Measurements from ENCODE around the gene ZNF559.
"Not testable (repeated sequence)": the region's sequence is repeated elsewhere in the genome, so short reads cannot be mapped to it uniquely, and the experiment has no call there.

Gene ZNF559

DNA sequence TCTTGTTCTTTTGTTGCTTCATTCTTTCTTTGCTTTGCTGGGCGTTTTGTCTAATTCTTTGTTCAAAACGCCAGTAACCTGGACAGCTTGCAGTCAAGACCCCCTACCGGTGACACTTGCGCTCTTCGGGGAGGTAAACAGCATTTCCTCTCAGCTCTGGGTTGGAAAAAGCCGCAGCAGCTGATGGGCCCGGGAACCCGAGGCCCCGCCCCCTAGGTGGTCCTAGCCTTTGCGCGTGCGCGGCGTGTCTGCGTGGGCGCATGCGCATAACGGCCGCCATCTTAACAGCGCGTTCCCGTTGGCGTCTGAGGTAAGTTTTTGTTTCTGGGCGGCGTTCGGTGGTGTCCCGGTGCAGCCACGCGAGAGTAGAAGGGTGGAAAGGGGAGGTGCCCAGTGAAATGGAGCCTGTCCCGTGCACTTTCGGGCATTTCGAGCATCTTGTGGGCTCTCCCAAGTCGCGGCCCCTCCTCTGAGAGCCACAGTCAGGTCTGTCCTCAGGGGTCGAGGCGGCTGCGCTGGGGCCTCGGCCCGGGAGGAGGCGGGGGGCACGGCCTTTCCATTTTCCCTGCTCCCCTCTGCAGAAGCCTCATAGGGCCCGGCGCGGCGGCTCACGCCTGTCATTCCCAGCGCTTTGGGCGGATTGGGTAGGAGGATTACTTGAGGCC is at the start of gene ZNF559:
Gene ZNF559, plus strand, starts transcription at position 261 of the 665 bp plus-strand sequence. CDS start 14,371 bp downstream, outside the sequence.
- peak; percentile 94 for DNase-seq

DNA sequence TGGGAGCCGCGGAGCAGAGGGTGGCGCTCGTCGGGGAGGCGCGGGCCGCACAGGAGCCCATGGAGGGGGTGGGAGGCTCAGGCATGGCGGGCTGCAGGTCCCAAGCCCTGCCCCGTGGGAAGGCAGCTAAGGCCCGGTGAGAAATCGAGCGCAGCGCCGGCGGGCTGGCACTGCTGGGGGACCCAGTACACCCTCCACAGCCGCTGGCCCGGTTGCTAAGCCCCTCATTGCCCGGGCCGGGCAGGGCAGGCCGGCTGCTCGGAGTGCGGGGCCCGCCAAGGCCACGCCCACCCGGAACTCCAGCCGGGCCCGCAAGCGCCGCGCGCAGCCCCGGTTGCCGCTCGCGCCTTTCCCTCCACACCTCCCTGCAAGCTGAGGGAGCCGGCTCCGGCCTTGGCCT is 40.5 kb upstream of the ZNF559 start:
- not testable (repeated sequence) for DNase-seq

DNA sequence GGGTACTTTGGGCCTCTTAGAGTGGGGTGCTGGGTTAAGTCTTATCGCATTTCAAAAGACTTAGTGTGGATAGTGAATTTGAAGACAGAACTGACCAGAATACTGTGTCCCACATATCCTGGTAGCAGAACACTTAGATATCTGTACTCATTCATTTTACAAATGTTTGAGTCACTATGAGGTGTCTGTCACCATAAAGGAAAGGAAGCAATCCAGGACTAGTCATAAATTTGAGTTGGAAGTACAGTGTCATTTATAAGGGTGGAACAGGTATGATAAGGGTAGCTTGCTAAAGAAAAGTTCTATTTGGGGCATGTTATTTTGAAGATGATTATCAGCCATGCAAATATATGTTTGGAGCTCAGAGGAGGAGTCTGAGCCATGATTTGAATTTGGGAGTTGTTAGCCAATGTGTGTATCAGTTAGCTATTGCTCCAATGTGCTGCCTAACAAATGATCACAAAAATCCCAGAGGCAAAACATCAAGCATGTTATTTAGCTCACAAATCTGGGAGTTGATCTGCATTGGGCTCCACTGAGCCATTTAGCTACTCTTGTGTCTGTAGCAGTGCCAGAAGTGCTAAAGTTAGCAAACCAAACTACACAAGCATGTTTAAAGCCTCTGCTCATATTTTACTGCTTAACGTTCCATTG is 34.6 kb upstream of the ZNF559 start:
- no peak for DNase-seq

DNA sequence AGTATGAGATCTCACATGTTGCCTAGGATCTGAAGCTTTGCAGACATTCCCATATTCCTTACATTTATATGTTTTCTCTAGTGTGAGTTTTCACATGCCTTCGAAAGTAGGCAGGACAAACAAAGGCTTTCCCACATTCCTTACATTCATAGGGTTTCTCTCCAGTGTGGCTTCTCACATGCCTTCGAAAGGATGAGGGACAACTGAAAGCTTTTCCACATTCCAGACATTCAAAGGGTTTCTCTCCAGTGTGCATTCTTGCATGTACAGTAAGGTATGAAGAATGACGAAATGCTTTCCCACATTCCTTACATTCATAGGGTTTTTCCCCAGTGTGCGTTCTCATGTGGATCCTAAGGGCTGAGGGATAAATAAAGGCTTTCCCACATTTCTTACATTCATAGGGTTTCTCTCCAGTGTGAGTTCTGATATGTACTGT is 28.5 kb upstream of the ZNF559 start:
- no peak for DNase-seq

DNA sequence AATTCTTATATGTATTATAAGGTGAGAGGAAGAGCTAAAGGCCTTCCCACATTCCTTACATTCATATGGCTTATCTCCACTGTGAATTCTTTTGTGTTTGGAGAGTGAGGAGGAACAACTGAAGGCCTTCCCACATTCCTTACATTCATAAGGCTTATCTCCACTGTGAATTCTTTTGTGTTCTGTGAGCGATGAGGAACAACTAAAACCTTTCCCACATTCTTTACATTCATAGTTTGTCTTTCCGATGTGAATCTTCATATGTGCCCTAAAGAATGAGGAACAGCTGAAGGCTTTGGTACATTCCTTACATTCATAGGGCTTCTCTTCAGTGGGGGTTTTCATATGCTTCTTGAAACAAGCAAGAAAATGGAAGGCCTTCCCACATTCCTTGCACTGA is 27.6 kb upstream of the ZNF559 start:
- no peak for DNase-seq

DNA sequence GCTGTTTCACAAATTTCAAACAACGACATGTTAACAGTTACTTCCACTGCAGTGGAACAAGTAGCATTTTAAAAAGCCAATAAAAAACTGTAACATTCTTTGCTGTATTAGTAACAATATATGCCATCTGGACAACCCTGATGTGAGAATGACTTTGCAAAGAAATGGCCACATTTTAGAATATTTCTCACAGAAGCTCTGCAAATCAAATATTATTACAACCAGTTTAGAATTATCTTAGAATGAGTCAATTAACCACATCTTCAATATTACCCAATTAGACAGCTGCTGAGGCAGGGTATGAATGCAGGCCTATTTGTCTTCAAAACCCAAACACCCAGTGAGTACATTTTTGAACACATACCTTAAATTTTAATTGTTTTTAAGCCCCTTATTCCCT is 17.5 kb upstream of the ZNF559 start:
- DNase-seq = no peak

DNA sequence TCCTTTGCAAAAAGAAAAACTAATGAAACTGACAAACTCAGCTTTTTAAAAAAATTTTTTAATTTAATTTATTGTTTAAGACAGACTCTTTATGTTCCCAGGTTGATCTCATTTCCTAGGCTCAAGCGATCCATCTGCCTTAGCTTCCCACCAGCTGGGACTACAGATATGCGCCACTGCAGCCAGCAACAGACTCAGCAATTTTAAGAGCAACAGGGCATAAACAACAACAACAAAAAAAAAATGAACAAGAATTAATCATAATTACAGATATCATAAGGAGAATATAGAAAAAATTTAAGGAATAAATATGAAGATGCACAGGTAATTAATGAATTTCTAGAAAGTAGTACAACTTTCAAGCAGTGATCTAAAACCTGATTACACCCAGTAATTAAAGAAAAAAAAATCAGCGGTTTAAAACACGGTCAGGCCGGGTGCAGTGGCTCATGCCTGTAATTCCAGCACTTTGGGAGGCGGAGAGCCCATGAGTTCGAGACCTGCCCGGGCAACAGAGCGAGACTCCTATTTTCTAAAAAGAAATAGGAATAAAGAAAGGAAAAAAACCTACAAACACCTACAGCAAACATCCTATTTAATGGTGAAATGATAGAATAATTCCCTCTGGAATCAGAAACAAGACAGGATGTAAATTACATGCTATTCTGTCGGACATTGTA is 15.7 kb upstream of the ZNF559 start:
- peak; percentile 12 for DNase-seq

DNA sequence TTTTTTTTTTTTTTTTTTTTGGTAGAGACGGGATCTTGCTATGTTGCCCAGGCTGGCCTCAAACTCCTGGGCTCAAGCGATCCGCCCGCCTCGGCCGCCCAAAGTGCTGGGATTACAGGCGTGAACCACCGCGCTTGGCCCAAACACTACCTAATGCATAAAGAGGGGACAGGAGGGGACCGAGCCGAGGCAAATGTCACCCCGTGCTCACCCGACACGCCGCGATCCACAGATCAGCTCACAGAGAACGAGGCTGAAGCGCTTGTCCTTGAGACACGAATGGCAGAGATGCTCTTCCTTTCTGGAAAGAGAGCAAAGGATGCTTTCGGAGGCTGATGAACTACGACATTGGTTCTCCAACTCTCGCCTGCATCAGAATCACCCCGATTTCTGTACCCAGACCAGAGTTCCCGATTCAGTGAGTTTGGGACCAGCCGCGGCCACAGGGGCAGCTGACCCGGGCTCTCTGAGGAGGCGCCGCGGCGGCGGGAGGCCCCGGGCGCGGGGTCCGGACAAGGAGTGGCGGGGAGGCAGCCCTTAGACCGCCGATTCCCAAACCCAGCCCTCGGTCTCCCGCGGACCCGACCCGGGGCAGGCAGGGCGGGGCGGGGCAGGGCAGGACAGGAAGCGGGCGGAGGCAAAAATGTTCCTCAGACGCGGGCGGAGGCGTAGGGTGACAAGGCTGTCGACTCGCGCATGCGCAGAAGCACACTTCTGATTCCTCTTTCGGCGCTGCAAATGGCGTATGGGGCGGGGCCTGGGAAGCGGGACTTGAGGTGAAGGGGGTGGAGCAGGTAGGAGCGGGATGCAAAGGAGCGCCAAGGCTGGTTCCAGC is 14.6 kb upstream of the ZNF559 start, which contains the start of gene ZNF699:
Gene ZNF699, minus strand, starts transcription at position 700 of the 835 bp plus-strand sequence. CDS start 4,719 bp downstream, outside the sequence.
- DNase-seq = peak; percentile 99

DNA sequence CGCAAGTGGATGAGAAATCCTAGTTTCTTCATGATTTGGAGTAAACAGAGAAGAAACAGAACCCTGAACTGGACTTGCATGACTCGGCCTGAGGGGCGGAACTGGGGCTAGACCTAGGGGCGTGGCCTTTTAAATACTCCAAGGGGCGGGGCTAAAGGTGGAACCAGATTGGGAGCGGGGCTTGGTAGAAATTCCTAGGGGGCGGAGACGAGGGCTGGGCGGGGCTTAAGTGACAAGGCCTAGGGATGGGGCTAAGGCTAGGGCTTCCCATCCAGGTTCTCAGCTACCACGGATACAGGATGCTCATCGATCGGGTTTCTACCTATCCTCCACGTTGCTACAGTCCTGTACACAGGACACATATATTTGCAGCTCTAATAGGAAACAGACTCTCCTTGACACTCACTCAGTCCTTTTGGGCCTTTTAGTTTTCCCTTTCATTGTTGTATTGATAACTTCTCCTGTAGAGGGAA is 14.0 kb upstream of the ZNF559 start:
- peak; percentile 99 for DNase-seq

DNA sequence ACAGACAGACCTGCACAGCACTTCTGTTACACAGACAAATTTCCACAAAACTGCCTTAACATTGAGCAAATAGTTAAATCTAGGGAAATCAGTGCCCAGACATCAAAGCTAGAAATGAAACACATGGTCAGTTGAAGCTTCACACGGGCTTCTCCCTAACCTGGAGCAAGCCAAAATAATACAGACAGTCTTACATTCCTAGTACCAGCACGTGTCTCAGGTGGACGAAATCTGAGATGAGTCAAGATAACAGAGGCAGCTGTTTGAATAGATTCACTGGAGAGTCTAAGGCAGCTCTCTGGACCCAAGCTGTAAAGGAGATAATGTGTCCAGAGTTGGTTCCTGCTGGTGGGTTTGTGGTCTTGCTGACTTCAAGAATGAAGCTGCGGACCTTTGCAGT is 10.2 kb upstream of the ZNF559 start:
- DNase-seq = no peak

DNA sequence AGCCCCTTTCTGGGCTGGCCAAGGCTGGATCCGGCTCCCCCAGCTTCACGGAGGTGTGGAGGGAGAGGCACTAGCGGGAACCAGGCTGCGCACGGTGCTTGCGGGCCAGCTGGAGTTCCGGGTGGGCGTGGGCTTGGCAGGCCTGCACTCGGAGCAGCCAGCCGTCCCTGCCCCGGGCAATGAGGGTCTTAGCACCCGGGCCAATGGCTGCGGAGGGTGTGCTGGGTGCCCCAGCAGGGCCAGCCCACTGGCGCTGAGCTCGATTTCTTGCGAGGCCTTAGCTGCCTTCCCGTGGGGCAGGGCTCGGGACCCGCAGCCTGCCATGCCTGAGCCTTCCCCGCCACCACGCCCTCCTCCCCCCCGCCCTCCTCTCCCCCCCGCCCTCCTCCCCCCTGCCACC is 2.6 kb upstream of the ZNF559 start:
- no peak for DNase-seq

DNA sequence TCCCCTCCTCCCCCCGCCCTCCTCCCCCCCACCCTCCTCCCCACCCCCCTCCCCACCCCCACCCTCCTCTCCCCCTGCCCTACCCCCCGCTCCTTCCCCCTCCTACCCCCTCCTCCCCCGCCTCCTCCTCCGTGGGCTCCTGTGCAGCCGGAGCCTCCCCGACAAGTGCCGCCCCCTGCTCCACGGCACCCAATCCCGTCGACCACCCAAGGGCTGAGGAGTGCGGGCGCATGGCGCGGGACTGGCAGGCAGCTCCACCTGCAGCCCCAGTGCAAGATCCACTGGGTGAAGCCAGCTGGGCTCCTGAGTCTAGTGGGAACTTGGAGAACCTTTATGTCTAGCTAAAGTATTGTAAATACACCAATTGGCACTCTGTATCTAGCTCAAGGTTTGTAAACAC is 2.2 kb upstream of the ZNF559 start:
- not testable (repeated sequence) for DNase-seq

DNA sequence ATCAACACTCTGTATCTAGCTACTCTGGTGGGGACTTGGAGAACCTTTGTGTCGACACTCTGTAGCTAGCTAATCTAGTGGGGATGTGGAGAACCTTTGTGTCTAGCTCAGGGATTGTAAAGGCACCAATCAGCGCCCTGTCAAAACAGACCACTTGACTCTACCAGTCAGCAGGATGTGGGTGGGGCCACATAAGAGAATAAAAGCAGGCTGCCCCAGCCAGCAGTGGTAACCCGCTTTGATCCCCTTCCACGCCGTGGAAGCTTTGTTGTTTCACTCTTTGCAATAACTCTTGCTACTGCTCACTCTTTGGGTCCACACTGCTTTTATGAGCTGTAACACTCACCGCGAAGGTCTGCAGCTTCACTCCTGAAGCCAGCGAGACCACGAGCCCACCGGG is 1.8 kb upstream of the ZNF559 start:
- DNase-seq = not testable (repeated sequence)

DNA sequence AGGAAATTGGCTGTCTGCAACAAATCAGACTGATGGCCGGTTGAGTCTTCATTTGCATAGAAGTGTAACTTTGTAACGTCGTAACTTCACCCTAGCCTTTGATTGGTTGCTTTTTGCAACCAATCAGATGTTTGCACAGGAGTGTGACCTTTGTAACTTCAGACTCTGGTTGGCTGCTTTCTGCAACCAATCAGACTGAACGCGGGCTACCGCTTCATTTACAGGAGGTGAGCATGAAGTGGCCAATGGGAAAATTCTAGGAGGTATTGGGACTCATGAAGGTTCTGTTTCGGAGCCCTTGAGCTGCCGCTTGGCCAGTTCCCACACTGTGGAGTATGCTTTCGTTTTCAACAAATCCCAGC is 441 bp upstream of the ZNF559 start:
- DNase-seq = peak; percentile 88

DNA sequence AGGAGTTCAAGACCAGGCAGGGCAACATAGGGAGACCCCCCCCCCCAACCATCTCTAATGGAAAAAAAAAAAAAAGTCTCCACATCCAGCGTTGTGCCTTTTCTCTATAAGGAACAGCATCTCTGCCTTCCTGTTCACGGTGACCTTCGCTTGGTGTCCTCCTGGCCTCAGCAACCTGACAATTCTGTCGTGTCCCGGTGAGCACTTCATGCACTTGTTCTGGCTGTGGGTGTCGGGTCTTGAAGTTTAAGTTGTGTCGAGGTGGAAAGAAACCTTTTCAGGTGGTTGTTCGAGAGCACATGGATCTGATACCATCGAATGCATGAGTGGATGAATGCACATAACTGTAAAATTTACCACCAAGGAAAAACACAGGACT is 594 bp downstream of the ZNF559 start:
- no peak for DNase-seq

DNA sequence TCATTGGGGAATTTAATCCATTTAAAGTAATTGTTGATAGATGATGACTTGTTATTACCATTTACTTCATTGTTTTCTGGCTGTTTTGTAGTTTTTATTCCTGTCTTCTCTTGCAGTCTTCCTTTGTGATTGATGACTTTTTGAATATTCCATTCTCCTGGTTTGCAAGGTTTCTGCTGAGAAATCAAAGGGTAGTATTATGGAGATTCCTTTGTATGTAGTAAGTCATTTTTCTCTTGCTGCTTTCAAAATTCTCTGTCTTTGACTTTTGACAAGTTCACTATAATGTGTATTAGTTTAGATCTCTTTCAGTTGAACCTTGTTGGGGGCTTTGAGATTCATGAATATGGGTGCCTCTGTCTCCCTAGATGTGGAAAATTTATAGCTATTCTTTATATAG is 6.0 kb downstream of the ZNF559 start:
- no peak for DNase-seq

DNA sequence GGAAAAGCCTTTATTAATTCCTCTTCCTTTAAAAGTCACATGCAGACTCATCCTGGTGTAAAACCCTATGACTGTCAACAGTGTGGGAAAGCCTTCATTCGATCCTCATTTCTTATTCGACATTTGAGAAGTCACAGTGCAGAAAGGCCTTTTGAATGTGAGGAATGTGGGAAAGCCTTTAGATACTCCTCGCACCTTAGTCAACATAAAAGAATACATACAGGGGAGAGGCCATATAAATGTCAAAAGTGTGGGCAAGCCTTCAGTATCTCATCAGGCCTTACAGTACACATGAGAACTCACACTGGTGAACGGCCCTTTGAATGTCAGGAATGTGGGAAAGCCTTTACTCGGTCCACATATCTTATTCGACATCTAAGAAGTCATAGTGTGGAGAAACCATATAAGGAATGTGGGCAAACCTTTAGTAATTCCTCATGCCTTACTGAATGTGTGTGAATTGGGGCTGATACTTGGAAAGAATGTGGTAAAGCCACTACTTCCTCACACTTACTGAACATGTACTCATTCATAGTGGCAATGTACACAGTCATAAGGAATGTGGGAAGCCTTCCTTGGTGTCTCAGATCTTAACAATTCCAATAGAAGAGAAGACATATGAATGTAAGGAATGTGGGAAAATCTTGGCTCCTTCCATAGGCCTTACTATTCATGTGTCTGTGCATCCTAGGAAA is 18.8 kb downstream of the ZNF559 start:
- no peak for DNase-seq

DNA sequence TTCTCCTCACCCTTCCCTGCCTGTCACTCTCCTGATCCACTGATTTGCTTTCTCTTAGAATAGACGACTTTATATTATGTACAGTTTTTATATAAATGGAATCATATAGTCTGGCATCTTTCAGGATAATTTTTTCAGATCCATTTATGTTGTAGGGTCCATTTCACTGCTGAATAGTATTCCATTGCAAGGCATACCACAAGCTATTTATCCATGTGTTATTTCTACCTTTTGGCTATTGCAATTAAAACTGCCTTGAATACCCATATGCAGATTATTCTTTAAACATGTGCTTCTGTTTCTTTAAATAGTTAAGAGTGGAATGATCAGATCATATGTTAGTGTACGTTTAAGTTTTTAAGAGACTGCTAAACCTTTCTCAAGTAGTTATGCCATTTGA is 21.0 kb downstream of the ZNF559 start:
- DNase-seq = no peak

DNA sequence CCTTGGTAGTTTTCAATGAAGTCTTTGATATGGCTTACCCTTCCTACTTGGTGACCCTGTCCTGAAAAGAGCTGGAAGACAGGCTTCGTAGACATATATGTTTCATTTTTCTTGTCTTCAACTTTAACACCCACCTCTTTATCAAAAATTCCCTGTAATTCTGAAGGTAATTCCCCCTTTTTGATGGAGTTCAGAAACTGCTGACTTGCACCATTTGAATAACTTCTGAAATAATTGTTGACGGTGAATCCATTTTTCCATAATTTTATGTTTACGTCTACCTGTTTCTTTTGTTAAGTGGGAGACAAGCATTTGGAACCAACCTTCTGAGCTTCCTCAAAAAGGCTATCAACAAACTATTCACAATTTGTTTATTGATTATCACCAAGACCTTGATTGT is 24.3 kb downstream of the ZNF559 start:
- no peak for DNase-seq

DNA sequence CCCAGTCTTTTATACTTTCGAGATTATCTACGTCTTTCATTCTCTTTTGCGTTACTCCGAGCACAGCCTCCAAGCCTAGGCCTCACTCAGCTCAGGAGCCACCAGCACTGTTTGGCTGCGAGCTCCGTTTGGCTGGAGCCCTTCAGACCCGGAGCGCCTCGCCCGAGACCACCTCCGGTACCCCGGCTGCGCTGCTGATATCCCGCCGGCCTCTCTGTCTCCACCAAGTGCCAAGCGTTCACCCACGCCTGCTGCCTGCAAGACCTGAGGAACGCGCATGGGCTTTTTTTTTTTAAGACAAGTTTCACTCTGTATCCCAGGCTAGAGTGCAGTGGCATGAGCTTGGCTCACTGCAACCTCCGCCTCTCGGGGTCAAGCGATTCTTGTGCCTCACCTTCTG is 24.7 kb downstream of the ZNF559 start:
- DNase-seq = no peak

DNA sequence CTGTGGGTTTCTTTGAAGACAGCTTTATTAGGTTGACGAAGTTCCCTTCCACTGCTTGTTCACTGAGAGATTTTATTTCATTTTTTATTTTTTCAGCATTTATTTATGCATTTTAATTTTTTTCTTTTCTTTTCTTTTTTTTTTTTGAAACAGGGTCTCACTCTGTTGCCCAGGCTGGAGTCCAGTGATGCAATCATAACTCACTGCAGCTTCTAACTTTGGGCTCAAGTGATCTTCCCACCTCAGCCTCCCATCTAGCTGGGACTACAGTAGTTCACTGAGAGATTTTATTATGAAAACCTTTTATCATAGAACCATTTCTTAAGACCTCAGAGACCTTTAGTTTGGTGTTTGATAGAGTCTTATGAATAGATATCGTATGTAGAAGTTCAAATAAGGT is 28.5 kb downstream of the ZNF559 start:
- DNase-seq = no peak

DNA sequence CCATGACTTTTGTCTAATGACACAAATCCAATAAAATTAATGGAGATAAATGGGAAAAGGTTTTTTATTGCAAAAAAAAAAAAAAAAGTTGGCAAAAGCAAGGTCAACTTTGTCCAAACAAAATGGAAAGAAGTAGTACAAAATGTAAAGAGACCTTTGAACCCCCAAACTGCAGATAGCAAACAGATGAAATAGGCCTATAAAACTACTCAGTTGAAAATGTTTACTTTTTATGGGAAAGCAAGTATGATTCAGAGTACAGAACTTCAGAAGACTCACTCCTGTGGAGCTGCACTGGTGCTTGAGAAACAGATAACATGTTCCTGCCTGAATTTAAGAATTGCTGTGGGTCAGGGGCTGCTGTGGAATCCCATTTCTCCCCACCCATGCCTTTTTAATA is 29.0 kb downstream of the ZNF559 start:
- DNase-seq = no peak

DNA sequence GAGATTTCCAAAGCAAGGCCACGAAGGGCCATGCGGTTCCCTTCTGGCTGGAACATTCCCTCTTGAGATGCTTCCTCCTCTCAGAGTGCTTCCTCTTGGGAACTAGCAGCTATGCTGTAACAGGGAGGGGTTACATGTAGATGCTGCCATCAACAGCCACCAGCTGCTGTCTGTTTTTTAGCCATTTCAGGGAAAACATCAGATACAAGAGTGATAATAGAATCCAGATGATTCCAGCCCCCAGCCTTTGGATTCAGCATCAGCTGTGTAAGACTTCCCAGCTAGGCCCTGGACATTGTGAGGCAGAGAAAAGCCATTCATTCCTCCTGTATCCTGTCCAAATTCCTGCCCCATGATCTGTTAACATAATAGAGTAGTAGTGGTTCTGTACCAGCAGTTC is 30.7 kb downstream of the ZNF559 start:
- no peak for DNase-seq

Data from DMS79 treated with DMSO at 0.1 percent for 48 hours (cell line).